ENCODE measurements around the gene LGR5. TPM values are rescaled to one million over a fixed set of nuclear protein-coding genes. Genes with fewer than 3 reads are reported as not detected.

Gene LGR5
- total and polyA plus RNA-seq, 9 of the 15 experiments (the other 6 are each of a cell fraction or from before 2014, with no cell fraction given), result not detected

- TF ChIP-seq, protein P1, sequence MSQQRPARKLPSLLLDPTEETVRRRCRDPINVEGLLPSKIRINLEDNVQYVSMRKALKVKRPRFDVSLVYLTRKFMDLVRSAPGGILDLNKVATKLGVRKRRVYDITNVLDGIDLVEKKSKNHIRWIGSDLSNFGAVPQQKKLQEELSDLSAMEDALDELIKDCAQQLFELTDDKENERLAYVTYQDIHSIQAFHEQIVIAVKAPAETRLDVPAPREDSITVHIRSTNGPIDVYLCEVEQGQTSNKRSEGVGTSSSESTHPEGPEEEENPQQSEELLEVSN (IDR thresholded peaks at IDR 0.05; ENCODE audit: borderline replicate concordance in 1 of 2, extremely low read depth in 1 of 2, insufficient read depth in 1 of 2, insufficient read length in 1 of 2, low read depth in 1 of 2, low read length in 1 of 2, poor library complexity in 1 of 2, severe bottlenecking in 1 of 2), result peak in 1 of 2 experiments; percentile 53
- TF ChIP-seq FOSL1 (tag; conservative IDR thresholded peaks at IDR 0.05) (peak; percentile 71), CEBPG (CRISPR knock-in tag; IDR thresholded peaks at IDR 0.05) (no peak), CEBPG (tag; conservative IDR thresholded peaks at IDR 0.05 in 1 of 2, IDR thresholded peaks at IDR 0.05 in 1 of 2) (peak in 1 of 2 experiments; percentile 64; a peak in 2 of 4 replicates), JUN (IDR thresholded peaks at IDR 0.05; ENCODE audit: borderline replicate concordance, low read depth, low read length) (peak; percentile 70; the same call in 1 of the 2 replicates), JUN (CRISPR knock-in tag; IDR thresholded peaks at IDR 0.05; ENCODE audit: borderline replicate concordance) (no peak), DPF2 (IDR thresholded peaks at IDR 0.05) (peak; percentile 47; the same call in 1 of the 2 replicates), STAT5B (CRISPR knock-in tag; IDR thresholded peaks at IDR 0.05) (no peak), JUND (IDR thresholded peaks at IDR 0.05; ENCODE audit: borderline replicate concordance, low read depth, low read length) (peak; percentile 84), JUND (tag; IDR thresholded peaks at IDR 0.05; ENCODE audit: borderline replicate concordance, low read depth, low read length) (peak; percentile 74; the same call in 1 of the 3 replicates), FOXK2 (conservative IDR thresholded peaks at IDR 0.05 in 1 of 2, IDR thresholded peaks at IDR 0.05 in 1 of 2; ENCODE audit: low read depth in 2 of 2) (0 out of 4 replicates have a peak, but pooled peaks have one; percentile 38 to 45), MEIS2 (IDR thresholded peaks at IDR 0.05; ENCODE audit: partially characterized antibody) (peak; percentile 54)
Observed at GRCh38 chr12:71469258-71469750, 29.7 kb downstream of the LGR5 start (continued).

All from K562 (cell line).